HG03097 (cell line): Measurements from ENCODE around the gene GNA12.
A peak's percentile ranks its signal among the peaks of the same experiment; 100 is the strongest.

ENCODE experiments used
- ATAC-seq: cut with Tn5 transposase; IDR thresholded peaks from one replicate; pipeline ENCODE4 v1.9.1; 2021; ENCODE audit not compliant: unreplicated experiment, low FRiP score

GNA12 gene

DNA sequence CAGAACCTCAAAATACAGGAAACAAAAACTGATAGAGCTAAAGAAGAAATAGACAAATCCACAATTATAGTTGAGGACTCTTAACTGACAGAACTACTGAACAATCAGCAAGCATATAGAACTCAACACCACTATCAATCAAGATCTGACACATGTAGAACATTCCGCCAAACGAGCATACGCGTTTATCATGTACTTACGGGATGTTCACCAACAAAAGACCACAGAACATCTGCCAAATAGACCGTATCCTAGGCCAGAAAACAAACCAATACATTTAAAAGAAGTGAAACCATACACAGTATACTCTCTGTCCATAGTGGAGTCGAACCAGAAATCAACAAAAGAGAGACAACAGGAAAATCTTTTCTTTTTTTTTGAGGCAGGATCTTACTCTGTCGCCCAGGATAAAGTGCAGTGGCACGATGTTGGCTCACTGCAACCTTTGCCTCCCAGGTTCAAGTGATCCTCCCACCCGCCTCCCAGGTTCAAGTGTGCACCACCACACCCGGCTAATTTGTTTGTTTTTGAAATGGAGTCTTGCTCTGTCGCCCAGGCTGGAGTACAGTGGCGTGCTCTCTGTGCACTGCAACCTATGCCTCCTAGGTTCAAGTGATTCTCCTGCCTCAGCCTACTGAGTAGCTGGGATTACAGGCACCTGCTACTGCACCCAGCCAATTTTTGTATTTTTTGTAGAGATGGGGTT, 5.1 kb downstream of the GNA12 start:
- ATAC-seq: no peak

- no peak for ATAC-seq
Measured at GRCh38 chr7:2838451-2838850, 5.7 kb downstream of the GNA12 start.

- no peak for ATAC-seq
Measured at GRCh38 chr7:2837496-2837895, 6.6 kb downstream of the GNA12 start.

GRCh38 chr7:2834748-2835441, 9.2 kb downstream of the GNA12 start:
- no peak for ATAC-seq

DNA sequence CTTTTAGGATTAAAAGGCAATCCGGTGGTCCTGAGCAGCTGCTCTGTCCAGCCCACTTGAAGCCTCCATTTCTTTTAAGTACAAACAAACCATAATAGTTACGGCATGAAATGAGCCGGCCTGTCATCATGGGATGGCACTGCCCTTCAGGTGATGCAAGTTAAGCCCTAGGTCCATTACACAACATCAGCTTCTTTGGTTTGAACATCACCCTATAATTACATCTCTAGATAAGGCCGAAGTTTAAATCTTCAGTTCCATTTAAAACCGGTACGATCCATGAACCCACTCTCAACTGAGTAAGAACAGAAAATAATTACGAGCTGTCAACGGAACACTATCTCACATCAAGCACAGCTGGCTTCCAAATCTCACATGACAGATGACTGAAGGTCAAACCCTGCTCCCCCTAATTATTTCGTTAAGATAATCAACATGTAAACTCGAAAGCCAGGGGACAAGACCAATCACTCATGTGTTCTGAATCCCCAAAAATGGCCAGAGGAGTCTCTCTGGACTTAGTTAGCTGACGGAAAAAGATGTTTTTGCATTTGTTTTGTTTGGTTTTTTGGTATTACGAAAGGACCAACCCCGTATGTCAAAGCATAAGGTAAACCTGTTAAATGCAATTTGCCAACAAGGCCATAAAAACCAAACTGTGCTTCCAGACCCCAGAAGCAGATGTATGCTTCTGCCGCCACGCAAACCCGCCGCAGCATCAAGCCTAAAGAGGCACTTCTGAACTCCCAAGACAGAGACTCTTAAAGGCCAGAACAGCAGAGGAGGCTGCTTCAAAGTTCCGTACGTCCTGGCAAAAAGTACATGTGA, 10.8 kb downstream of the GNA12 start:
- ATAC-seq: no peak

GRCh38 chr7:2832461-2832860, 11.6 kb downstream of the GNA12 start:
- no peak for ATAC-seq

- ATAC-seq: no peak
Measured at GRCh38 chr7:2830609-2831376, 13.3 kb downstream of the GNA12 start.

DNA sequence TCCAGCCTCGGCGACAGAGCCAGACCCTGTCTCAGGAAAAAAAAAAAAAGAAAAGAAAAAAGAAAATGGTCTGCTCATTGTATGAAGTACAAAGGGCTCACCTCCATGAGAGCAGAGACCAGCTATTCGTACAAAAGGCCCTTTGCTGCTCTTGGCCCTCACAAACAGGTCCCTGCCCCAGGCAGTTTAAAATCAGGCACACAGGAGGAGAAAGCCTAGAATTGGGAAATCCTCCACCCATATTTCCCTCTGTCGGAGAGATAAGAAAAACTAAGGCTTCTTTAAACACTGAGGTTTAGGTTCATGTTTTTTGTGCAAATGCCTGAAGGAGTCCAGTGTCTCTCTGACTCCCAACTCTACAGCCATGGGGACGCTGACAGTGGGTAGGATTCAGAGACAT, 15.1 kb downstream of the GNA12 start:
- ATAC-seq: no peak

GRCh38 chr7:2826771-2827170, 17.3 kb downstream of the GNA12 start:
- ATAC-seq: no peak

DNA sequence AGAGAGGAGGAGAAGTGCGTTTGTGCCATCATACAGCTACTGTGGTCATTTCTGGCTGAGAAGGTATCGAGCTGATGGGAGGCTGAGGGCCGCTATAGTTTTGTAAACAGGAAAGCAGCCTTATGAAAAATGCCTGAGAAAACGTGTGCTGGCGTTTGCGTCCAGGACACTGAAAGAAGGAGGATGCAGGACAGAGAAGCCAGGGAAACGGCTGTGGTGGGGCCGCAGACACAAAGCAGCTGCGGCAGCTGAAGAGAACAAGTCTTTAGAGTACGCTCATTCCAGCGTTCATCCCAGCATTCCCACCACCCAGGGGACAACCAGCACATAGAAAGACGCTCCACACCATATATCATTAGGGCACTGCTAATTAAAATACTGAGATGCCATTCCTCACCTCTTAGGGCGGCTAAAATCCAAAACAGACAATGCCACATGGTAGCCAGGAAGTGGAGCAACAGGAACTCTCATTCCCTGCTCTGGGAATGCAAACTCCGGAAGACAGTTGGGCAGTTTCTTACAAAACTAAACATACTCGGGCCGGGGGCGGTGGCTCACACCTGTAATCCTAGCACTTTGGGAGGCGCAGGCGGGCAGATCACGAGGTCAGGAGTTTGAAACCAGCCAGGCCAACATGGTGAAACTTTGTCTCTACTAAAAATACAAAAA, 18.4 kb downstream of the GNA12 start:
- no peak for ATAC-seq

GRCh38 chr7:2824678-2825461, 19.2 kb downstream of the GNA12 start:
- peak; percentile 34 for ATAC-seq

- ATAC-seq: no peak
Measured at GRCh38 chr7:2824026-2824677, 20.0 kb downstream of the GNA12 start.

- no peak for ATAC-seq
Measured at GRCh38 chr7:2823130-2823529, 21.0 kb downstream of the GNA12 start.

DNA sequence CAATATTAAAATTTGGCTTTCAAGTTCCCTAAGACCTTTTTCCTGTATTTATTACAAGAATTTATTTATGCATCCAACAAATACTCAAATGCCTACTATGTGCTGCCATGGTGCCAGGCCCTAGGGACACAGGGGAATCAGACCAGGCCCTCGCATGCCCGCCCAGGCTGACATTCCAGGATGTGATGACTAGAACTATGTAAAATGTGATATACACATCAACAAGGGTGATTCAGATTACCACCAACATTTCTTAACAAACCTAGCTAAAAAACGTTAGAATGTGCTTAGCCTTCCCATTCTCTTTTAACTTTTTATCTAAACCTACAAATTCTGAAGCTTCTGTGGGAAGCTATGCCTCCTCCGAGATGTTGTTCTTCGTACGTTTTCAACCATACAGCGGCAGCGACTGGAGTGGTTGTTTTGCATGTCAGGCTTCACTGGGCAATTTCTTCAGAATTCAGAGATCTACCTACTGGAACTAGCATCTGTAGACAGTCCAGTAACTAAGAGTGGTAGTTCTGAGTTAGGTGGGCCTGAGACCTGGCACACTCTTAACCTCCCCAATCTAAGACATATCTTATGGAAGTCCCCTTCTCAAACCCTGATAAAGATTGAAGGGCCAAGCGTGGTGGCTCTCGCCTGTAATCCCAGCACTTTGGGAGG, 22.1 kb downstream of the GNA12 start:
- ATAC-seq: no peak

- peak; percentile 49 for ATAC-seq
Measured at GRCh38 chr7:2821161-2821841, 22.8 kb downstream of the GNA12 start.

DNA sequence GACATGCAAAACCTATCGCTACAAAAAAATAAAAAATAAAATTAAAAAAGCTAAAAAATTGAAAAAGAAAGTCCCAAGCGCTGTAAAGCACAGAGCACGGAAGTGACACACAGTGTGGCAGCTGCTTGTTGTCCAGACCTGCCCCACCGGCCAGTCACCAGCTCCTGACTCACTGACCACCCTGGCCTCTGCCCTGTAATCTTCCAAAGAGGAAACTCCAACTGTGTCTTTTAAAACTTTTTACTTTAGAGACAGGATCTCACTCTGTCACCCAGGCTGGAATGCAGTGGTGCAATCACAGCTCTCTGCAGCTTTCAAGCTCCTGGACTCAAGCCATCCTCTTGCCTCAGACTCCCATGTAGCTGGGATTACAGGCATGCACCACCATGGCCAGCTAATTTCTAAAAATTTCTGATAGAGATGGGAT, 23.6 kb downstream of the GNA12 start:
- ATAC-seq: no peak

GRCh38 chr7:2819954-2820397, 24.1 kb downstream of the GNA12 start:
- no peak for ATAC-seq
